Muscle layer of colon (tissue), 2 donors: ENCODE data around the gene ALKBH5.
"Not testable (repeated sequence)": the region's sequence is repeated elsewhere in the genome, so short reads cannot be mapped to it uniquely, and the experiment has no call there.

ENCODE experiments used
- H3K27ac ChIP-seq: one replicate; pipeline ENCODE4 v1.7.0; 2013; ENCODE audit warnings: low read depth, mild to moderate bottlenecking, low read length, moderate library complexity
- H3K27me3 ChIP-seq, 2 donors: one replicate each; pipeline ENCODE4 v1.7.0; 2013; ENCODE audit warnings: low read length in 2 of 2, mild to moderate bottlenecking in 2 of 2; ENCODE audit not compliant: insufficient read depth in 2 of 2, control insufficient read depth in 1 of 2
- H3K36me3 ChIP-seq: one replicate; pipeline ENCODE4 v1.7.0; 2013; ENCODE audit warnings: mild to moderate bottlenecking, low read length; ENCODE audit not compliant: insufficient read depth
- H3K4me1 ChIP-seq: one replicate; pipeline ENCODE4 v1.7.0; 2013; ENCODE audit warnings: mild to moderate bottlenecking, low read length; ENCODE audit not compliant: insufficient read depth
- H3K4me3 ChIP-seq, 2 donors: one replicate each; pipeline ENCODE4 v1.7.0; 2013; ENCODE audit warnings: low read length in 2 of 2, low read depth in 1 of 2, mild to moderate bottlenecking in 1 of 2, moderate library complexity in 1 of 2
- H3K9ac ChIP-seq: one replicate; pipeline ENCODE4 v1.7.0; 2013; ENCODE audit warnings: low read length
- H3K9me3 ChIP-seq: one replicate; pipeline ENCODE4 v1.7.0; 2013; ENCODE audit warnings: mild to moderate bottlenecking, low read length
- donor health status: abdominal sarcoma.
- donor health status: Adenocarcinoma of cecum.

Gene ALKBH5

GRCh38 chr17:18205861-18206260 lies 22.2 kb downstream of the ALKBH5 start:
- Histone ChIP-seq H3K9me3 (no peaks in the 10 kb centered on the region), H3K4me1 (peaks cover 11% of the 10 kb centered on the region), H3K27ac (no peak overlapping the region), H3K36me3 (peaks cover 64% of the 10 kb centered on the region), H3K9ac (no peak overlapping the region), H3K27me3 (no peaks in the 10 kb centered on the region), H3K4me3 (no peak overlapping the region)

GRCh38 chr17:18206962-18207361 lies 23.3 kb downstream of the ALKBH5 start:
- Histone ChIP-seq H3K27ac (no peak overlapping the region), H3K4me3 (no peak overlapping the region), H3K4me1 (peaks cover 11% of the 10 kb centered on the region), H3K9ac (no peak overlapping the region), H3K9me3 (no peaks in the 10 kb centered on the region), H3K36me3 (peaks cover 63% of the 10 kb centered on the region), H3K27me3 (no peaks in the 10 kb centered on the region)

- H3K27me3 ChIP-seq = no peaks in the 10 kb centered on the region
- no peak overlapping the region for H3K27ac ChIP-seq
- H3K4me3 ChIP-seq = no peak overlapping the region
- H3K36me3 ChIP-seq = peaks cover 63% of the 10 kb centered on the region
- H3K9me3 ChIP-seq = no peaks in the 10 kb centered on the region
- H3K9ac ChIP-seq = no peak overlapping the region
- peaks cover 11% of the 10 kb centered on the region for H3K4me1 ChIP-seq
Measured at GRCh38 chr17:18208092-18208491, 24.5 kb downstream of the ALKBH5 start.

GRCh38 chr17:18213666-18214270 lies 30.1 kb downstream of the ALKBH5 start:
- no peak overlapping the region for H3K4me3 ChIP-seq
- H3K36me3 ChIP-seq = peaks cover 23% of the 10 kb centered on the region
- no peak overlapping the region for H3K9ac ChIP-seq
- no peaks in the 10 kb centered on the region for H3K27me3 ChIP-seq
- H3K4me1 ChIP-seq = no peaks in the 10 kb centered on the region
- H3K27ac ChIP-seq = no peak overlapping the region
- no peaks in the 10 kb centered on the region for H3K9me3 ChIP-seq

GRCh38 chr17:18216906-18217305 lies 33.3 kb downstream of the ALKBH5 start:
- H3K4me3 ChIP-seq, H3K4me1 ChIP-seq, H3K27ac ChIP-seq, H3K9ac ChIP-seq, H3K9me3 ChIP-seq, H3K27me3 ChIP-seq, H3K36me3 ChIP-seq: not testable (repeated sequence)

- Histone ChIP-seq H3K4me1 (no peaks in the 10 kb centered on the region), H3K9me3 (no peaks in the 10 kb centered on the region), H3K27me3 (no peaks in the 10 kb centered on the region), H3K36me3 (no peaks in the 10 kb centered on the region), H3K9ac (no peak overlapping the region), H3K4me3 (no peak overlapping the region), H3K27ac (no peak overlapping the region)
Measured at GRCh38 chr17:18217412-18218015, 33.9 kb downstream of the ALKBH5 start.

- Histone ChIP-seq H3K9ac (no peak overlapping the region), H3K9me3 (no peaks in the 10 kb centered on the region), H3K4me1 (no peaks in the 10 kb centered on the region), H3K4me3 (no peak overlapping the region), H3K27ac (no peak overlapping the region), H3K36me3 (no peaks in the 10 kb centered on the region), H3K27me3 (no peaks in the 10 kb centered on the region)
Measured at GRCh38 chr17:18218756-18219415, 35.3 kb downstream of the ALKBH5 start.

- Histone ChIP-seq H3K4me1 (peaks cover 16% of the 10 kb centered on the region), H3K36me3 (no peaks in the 10 kb centered on the region), H3K27me3 (no peaks in the 10 kb centered on the region), H3K27ac (no peak overlapping the region), H3K9me3 (no peaks in the 10 kb centered on the region), H3K4me3 (no peak overlapping the region), H3K9ac (no peak overlapping the region)
Measured at GRCh38 chr17:18224053-18224386, 40.4 kb downstream of the ALKBH5 start.

GRCh38 chr17:18224387-18225120 lies 40.9 kb downstream of the ALKBH5 start:
- H3K27ac ChIP-seq = no peak overlapping the region
- no peaks in the 10 kb centered on the region for H3K9me3 ChIP-seq
- no peaks in the 10 kb centered on the region for H3K36me3 ChIP-seq
- peak overlapping the region in 1 of 2 donors; percentile 47 for H3K4me3 ChIP-seq
- H3K9ac ChIP-seq = peak overlapping the region; percentile 57
- no peaks in the 10 kb centered on the region for H3K27me3 ChIP-seq
- H3K4me1 ChIP-seq = peaks cover 16% of the 10 kb centered on the region

- H3K9ac ChIP-seq = peak within 1 kb of the TSS; percentile 68
- H3K27ac ChIP-seq = no peak within 1 kb of the TSS
- no peaks in the 10 kb centered on the region for H3K9me3 ChIP-seq
Measured at GRCh38 chr17:18225121-18225641, 41.6 kb downstream of the ALKBH5 start, which contains the start of gene LLGL1. Gene LLGL1 (plus strand): TSS chr17:18225635. CDS start chr17:18225683, 48 bp downstream.

GRCh38 chr17:18225642-18226283 lies 42.1 kb downstream of the ALKBH5 start:
- Histone ChIP-seq H3K27ac (no peak overlapping the region), H3K9ac (peak overlapping the region; percentile 68), H3K4me1 (peaks cover 16% of the 10 kb centered on the region)

More at GRCh38 chr17:18225121-18225641, 41.6 kb downstream of the ALKBH5 start, which contains the start of gene LLGL1:
- H3K36me3 ChIP-seq = no peaks in the 10 kb centered on the region
- H3K4me1 ChIP-seq = peaks cover 16% of the 10 kb centered on the region
- no peaks in the 10 kb centered on the region for H3K27me3 ChIP-seq
- peak within 1 kb of the TSS; percentile 74 to 95 for H3K4me3 ChIP-seq

More at GRCh38 chr17:18225642-18226283, 42.1 kb downstream of the ALKBH5 start:
- no peaks in the 10 kb centered on the region for H3K36me3 ChIP-seq
- no peaks in the 10 kb centered on the region for H3K27me3 ChIP-seq
- no peaks in the 10 kb centered on the region for H3K9me3 ChIP-seq
- peak overlapping the region; percentile 74 to 95 for H3K4me3 ChIP-seq
